HL-60 (cell line): ENCODE data around the gene R3HDM2.

Source experiments
- DNase-seq, 2 experiments: peaks; one replicate each; pipeline ENCODE4 v3.0.0-alpha.2; 2010 to 2020; ENCODE audit warnings: low read depth in 1 of 2, low spot score in 1 of 2
- H3K27ac ChIP-seq: fragments of 250-450 bp; sonication (Bioruptor Pico); replicated peaks from 2 replicates; pipeline ENCODE4 v1.5.1; 2020; ENCODE audit warnings: mild to moderate bottlenecking, moderate library complexity
- H3K27me3 ChIP-seq: fragments of 250-450 bp; sonication (Bioruptor Pico); 2 replicates; pipeline ENCODE4 v1.5.1; 2021; ENCODE audit warnings: mild to moderate bottlenecking, moderate library complexity; ENCODE audit not compliant: insufficient read depth, poor library complexity, severe bottlenecking
- H3K4me3 ChIP-seq: replicated peaks from 2 replicates; pipeline ENCODE4 v1.5.1; 2011; ENCODE audit warnings: mild to moderate bottlenecking, control low read depth, low read length; ENCODE audit not compliant: insufficient read depth
- CTCF ChIP-seq: IDR thresholded peaks from one replicate; pipeline ENCODE4 v1.5.1; 2011; ENCODE audit warnings: low read length, control low read depth, inconsistent platforms; ENCODE audit not compliant: insufficient read depth
- GABPA ChIP-seq: IDR thresholded peaks from 2 replicates; pipeline ENCODE4 v1.6.1; 2012; ENCODE audit warnings: low read depth
- POLR2AphosphoS5 ChIP-seq: IDR thresholded peaks from 2 replicates; pipeline ENCODE4 v1.6.1; 2012; ENCODE audit warnings: low read depth
- REST ChIP-seq: IDR thresholded peaks from 2 replicates; pipeline ENCODE4 v1.6.1; 2012; ENCODE audit warnings: low read depth; ENCODE audit not compliant: insufficient replicate concordance
- SPI1 ChIP-seq: IDR thresholded peaks from 2 replicates; pipeline ENCODE4 v1.6.1; 2012; ENCODE audit warnings: low read depth, mild to moderate bottlenecking, borderline replicate concordance

The R3HDM2 gene

GRCh38 chr12:57395121-57395520, 35.7 kb downstream of the R3HDM2 start:
- Histone ChIP-seq H3K27ac (no peak overlapping the region), H3K27me3 (no peaks in the 10 kb centered on the region), H3K4me3 (no peak overlapping the region)
- TF ChIP-seq SPI1 (no peak), CTCF (no peak), POLR2AphosphoS5 (no peak), REST (no peak), GABPA (no peak)
- no peak for DNase-seq

- TF ChIP-seq CTCF (no peak), GABPA (no peak), POLR2AphosphoS5 (no peak), SPI1 (no peak), REST (no peak)
- H3K4me3 ChIP-seq, result no peak overlapping the region
- no peaks in the 10 kb centered on the region for H3K27me3 ChIP-seq
- no peak overlapping the region for H3K27ac ChIP-seq
- no peak for DNase-seq
Observed at GRCh38 chr12:57390174-57390573, 40.7 kb downstream of the R3HDM2 start.

- Histone ChIP-seq H3K27ac (no peak overlapping the region), H3K27me3 (no peaks in the 10 kb centered on the region), H3K4me3 (no peak overlapping the region)
- DNase-seq, result no peak
- no peak for TF ChIP-seq GABPA
- no peak for TF ChIP-seq SPI1
- no peak for TF ChIP-seq REST
- no peak for TF ChIP-seq POLR2AphosphoS5
Observed at GRCh38 chr12:57389033-57389432, 41.8 kb downstream of the R3HDM2 start.

- H3K4me3 ChIP-seq, result no peak overlapping the region
- H3K27me3 ChIP-seq, result no peaks in the 10 kb centered on the region
- TF ChIP-seq REST, result no peak
- no peak for TF ChIP-seq POLR2AphosphoS5
- TF ChIP-seq GABPA, result no peak
- TF ChIP-seq CTCF, result no peak
- no peak for TF ChIP-seq SPI1
- DNase-seq, result no peak
- no peak overlapping the region for H3K27ac ChIP-seq
Observed at GRCh38 chr12:57388425-57388824, 42.4 kb downstream of the R3HDM2 start.
